Measurements from ENCODE around the gene GABRA6. TPM values are rescaled to one million over a fixed set of nuclear protein-coding genes. Genes with fewer than 3 reads are reported as not detected.

Gene GABRA6
- total RNA-seq, 4 donors from 2014 or later, result not detected

DNA sequence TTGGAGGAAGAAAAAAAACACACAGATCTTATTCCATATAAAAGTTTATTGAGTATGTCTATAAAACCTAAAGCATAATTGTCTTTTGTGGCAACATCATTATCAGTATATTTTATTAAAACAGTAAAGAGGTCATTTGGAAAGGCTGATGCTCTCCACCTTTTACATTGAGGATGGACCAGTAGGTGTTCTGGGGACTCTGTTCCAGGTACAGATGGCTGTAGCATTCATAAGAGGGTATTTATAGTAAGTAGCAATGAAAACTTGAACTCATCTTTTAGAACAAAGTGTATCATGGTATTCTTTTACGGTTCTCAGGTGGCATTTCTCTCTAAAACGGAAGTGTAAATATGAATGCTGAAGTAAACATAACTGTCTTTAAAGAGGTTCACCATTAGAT is 1.8 kb downstream of the GABRA6 start:
- WGBS, result 80% methylated on average over 2 of the region's 2 CpGs
- Histone ChIP-seq H3K4me3 (no peak overlapping the region), H3K27ac (replicated peaks in 1 of 4) (no peak overlapping the region), H3K36me3 (no peaks in the 10 kb centered on the region), H3K9me3 (no peaks in the 10 kb centered on the region), H3K27me3 (no peaks in the 10 kb centered on the region), H3K4me1 (no peaks in the 10 kb centered on the region)
- DNase-seq (ENCODE audit: extremely low spot score), result no peak
- intact Hi-C loops (cut with DNase I), result no loop called here
- TF ChIP-seq POLR2AphosphoS5 (IDR thresholded peaks at IDR 0.05), result no peak
- no peak for TF ChIP-seq POLR2A (IDR thresholded peaks at IDR 0.05; ENCODE audit: low read depth)
- TF ChIP-seq, protein P1, sequence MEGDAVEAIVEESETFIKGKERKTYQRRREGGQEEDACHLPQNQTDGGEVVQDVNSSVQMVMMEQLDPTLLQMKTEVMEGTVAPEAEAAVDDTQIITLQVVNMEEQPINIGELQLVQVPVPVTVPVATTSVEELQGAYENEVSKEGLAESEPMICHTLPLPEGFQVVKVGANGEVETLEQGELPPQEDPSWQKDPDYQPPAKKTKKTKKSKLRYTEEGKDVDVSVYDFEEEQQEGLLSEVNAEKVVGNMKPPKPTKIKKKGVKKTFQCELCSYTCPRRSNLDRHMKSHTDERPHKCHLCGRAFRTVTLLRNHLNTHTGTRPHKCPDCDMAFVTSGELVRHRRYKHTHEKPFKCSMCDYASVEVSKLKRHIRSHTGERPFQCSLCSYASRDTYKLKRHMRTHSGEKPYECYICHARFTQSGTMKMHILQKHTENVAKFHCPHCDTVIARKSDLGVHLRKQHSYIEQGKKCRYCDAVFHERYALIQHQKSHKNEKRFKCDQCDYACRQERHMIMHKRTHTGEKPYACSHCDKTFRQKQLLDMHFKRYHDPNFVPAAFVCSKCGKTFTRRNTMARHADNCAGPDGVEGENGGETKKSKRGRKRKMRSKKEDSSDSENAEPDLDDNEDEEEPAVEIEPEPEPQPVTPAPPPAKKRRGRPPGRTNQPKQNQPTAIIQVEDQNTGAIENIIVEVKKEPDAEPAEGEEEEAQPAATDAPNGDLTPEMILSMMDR (IDR thresholded peaks at IDR 0.05), result no peak
- TF ChIP-seq EP300 (IDR thresholded peaks at IDR 0.05), result no peak

DNA sequence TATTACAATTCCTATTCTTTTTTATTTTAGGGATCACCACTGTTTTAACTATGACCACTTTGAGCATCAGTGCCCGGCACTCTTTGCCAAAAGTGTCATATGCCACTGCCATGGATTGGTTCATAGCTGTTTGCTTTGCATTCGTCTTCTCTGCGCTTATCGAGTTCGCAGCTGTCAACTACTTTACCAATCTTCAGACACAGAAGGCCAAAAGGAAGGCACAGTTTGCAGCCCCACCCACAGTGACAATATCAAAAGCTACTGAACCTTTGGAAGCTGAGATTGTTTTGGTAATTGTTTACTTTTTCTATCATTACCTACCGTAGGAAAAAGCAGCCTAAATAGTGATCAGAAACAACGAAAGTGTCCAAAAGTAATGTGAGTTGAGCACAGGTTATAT is 6.4 kb downstream of the GABRA6 start:
- no peak for DNase-seq (ENCODE audit: extremely low spot score)
- H3K9me3 ChIP-seq, result no peaks in the 10 kb centered on the region
- no peaks in the 10 kb centered on the region for H3K27me3 ChIP-seq
- WGBS, result 72% methylated on average over 6 of the region's 7 CpGs
- H3K36me3 ChIP-seq, result no peaks in the 10 kb centered on the region
- TF ChIP-seq POLR2AphosphoS5 (IDR thresholded peaks at IDR 0.05) (no peak), EP300 (IDR thresholded peaks at IDR 0.05) (no peak), POLR2A (IDR thresholded peaks at IDR 0.05; ENCODE audit: low read depth) (no peak)
- TF ChIP-seq, protein P1 (IDR thresholded peaks at IDR 0.05), result no peak
- no peak overlapping the region for H3K27ac ChIP-seq (replicated peaks in 1 of 4)
- intact Hi-C loops (cut with DNase I), result no loop called here
- no peaks in the 10 kb centered on the region for H3K4me1 ChIP-seq
- no peak overlapping the region for H3K4me3 ChIP-seq

DNA sequence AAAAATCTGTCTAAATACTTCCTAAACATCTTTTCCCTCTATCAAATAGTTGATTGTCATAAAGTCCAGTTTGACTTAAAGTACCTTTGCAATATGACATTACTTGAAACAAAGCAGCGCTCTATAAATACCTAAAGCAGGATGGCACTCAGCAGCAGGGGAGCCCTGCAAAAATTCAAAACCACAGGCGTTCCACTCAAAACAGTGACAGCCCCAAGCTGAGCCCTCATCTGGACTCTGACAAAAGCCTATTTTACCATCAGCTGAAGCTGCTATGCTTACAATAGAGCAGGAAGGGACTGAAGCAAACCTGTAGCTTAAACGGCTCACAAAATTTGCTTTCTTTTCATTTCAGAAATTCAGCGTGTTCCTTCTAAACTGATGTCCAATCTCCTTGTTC is 11.5 kb downstream of the GABRA6 start:
- TF ChIP-seq, protein P1 (IDR thresholded peaks at IDR 0.05), result no peak
- TF ChIP-seq EP300 (IDR thresholded peaks at IDR 0.05), result no peak
- no peak for TF ChIP-seq POLR2A (IDR thresholded peaks at IDR 0.05; ENCODE audit: low read depth)
- TF ChIP-seq POLR2AphosphoS5 (IDR thresholded peaks at IDR 0.05), result no peak
- intact Hi-C loops (cut with DNase I), result no loop called here
- Histone ChIP-seq H3K27me3 (no peaks in the 10 kb centered on the region), H3K4me1 (no peaks in the 10 kb centered on the region), H3K9me3 (no peaks in the 10 kb centered on the region), H3K27ac (replicated peaks in 1 of 4) (no peak overlapping the region), H3K36me3 (no peaks in the 10 kb centered on the region), H3K4me3 (no peak overlapping the region)
- WGBS, result 76% methylated on average over 4 of the region's 4 CpGs
- no peak for DNase-seq (ENCODE audit: extremely low spot score)

DNA sequence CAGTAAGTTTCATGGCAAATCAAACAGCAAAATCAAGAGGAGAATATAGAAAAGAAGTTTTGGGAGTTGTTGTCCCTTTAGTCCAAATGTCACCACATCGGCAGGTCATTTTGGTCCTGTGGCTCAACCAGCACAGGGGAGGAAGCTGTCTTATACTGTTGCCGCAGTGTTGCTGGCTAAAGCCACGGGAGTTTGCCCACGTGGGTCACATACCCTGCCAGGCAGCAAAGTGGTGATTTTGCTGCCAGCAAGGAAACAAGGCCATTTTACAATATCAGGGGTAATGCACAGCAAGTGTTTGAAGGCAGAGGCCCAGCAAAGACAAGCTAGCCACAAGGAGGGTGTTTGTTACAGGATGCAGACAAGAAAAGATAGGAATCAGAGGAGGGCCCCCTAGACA is 14.5 kb downstream of the GABRA6 start:
- H3K36me3 ChIP-seq, result no peaks in the 10 kb centered on the region
- intact Hi-C loops (cut with DNase I), result no loop called here
- no peak overlapping the region for H3K4me3 ChIP-seq
- H3K27ac ChIP-seq (replicated peaks in 1 of 4), result no peak overlapping the region
- no peak for DNase-seq (ENCODE audit: extremely low spot score)
- no peaks in the 10 kb centered on the region for H3K9me3 ChIP-seq
- WGBS, result 59% methylated on average over 4 of the region's 4 CpGs
- no peaks in the 10 kb centered on the region for H3K27me3 ChIP-seq
- TF ChIP-seq EP300 (IDR thresholded peaks at IDR 0.05) (no peak), POLR2A (IDR thresholded peaks at IDR 0.05; ENCODE audit: low read depth) (no peak), POLR2AphosphoS5 (IDR thresholded peaks at IDR 0.05) (no peak)
- TF ChIP-seq, protein P1 (IDR thresholded peaks at IDR 0.05), result no peak
- no peaks in the 10 kb centered on the region for H3K4me1 ChIP-seq

DNA sequence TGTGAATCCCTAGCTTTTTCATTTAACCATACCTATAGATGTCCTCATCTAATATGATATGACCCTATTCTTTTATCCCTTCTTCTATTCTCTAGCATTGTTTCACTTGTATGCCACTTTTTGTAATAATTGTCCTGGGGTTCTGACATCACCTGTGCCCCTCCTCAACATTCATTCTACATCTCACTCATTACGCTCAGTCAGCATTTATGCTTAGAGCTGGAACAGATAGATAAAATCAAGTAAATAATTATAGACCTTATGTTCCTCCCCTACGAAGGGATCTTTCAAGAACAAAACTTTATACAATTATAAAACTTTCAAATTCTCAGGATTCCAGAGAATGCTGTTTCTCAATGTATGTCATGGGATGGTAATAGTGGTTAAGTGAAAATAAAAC is 18.0 kb downstream of the GABRA6 start:
- no peak for TF ChIP-seq POLR2AphosphoS5 (IDR thresholded peaks at IDR 0.05)
- no peak for TF ChIP-seq POLR2A (IDR thresholded peaks at IDR 0.05; ENCODE audit: low read depth)
- TF ChIP-seq EP300 (IDR thresholded peaks at IDR 0.05), result no peak
- TF ChIP-seq, protein P1 (IDR thresholded peaks at IDR 0.05), result no peak
- Histone ChIP-seq H3K27ac (replicated peaks in 1 of 4) (no peak overlapping the region), H3K9me3 (no peaks in the 10 kb centered on the region), H3K4me3 (no peak overlapping the region), H3K4me1 (no peaks in the 10 kb centered on the region), H3K36me3 (no peaks in the 10 kb centered on the region), H3K27me3 (no peaks in the 10 kb centered on the region)
- WGBS, result 73% methylated on average over 2 of the region's 2 CpGs
- intact Hi-C loops (cut with DNase I), result no loop called here
- DNase-seq (ENCODE audit: extremely low spot score), result no peak
